A549 (cell line): ENCODE data around the gene RAD51AP2. TPM values are rescaled to one million over a fixed set of nuclear protein-coding genes. Genes with fewer than 3 reads are reported as not detected.

ENCODE experiments used
- ATAC-seq, 2 experiments: fragments of 200-7000 bp in 1 of 2; fragments of >200 bp in 1 of 2; cut with Nextera tagmentation in 1 of 2; cut with Tn5 transposase in 1 of 2; 3 replicates each; pipeline versions ENCODE4 v1.8.0 to v1.9.1; 2018 to 2020; ENCODE audit warnings: mild to moderate bottlenecking in 1 of 2, moderate library complexity in 1 of 2
- CTCF ChIA-PET: fragments of 300-600 bp; sonication (Branson Sonifier 250); formaldehyde crosslinking; extraction: SDS; loops from one replicate; lab custom pipeline; 2021; ENCODE audit warnings: antibody characterized with exemption, inconsistent platforms; lab: Yijun Ruan, JAX
- POLR2A ChIA-PET: fragments of 350-600 bp; formaldehyde crosslinking; extraction: SDS; loops from one replicate; lab custom pipeline; 2021; ENCODE audit warnings: antibody characterized with exemption, inconsistent platforms; lab: Yijun Ruan, JAX
- DNase-seq, 2 experiments: peaks; one replicate each; pipeline versions ENCODE4 v3.0.0 to v3.0.0-alpha.2; 2011 to 2016; ENCODE audit warnings: low read depth in 1 of 2, low spot score in 1 of 2
- FAIRE-seq: peaks from 2 replicates; lab custom pipeline; 2011; peaks lifted over from hg19 to GRCh38; lab: Jason Lieb, UNC
- H3K27ac ChIP-seq, 2 experiments: fragments of >200 bp; sonication (Bioruptor Twin); formaldehyde crosslinking; 3 replicates each; pipeline ENCODE4 v1.5.1; 2016 to 2017
- H3K4me1 ChIP-seq: fragments of >200 bp; sonication (Bioruptor Twin); formaldehyde crosslinking; 3 replicates; pipeline ENCODE4 v1.6.1; 2016
- H3K4me2 ChIP-seq: fragments of >200 bp; sonication (Bioruptor Twin); formaldehyde crosslinking; 3 replicates; pipeline ENCODE4 v1.6.1; 2016
- H3K4me3 ChIP-seq: fragments of >200 bp; sonication (Bioruptor Twin); formaldehyde crosslinking; 3 replicates; pipeline ENCODE4 v1.5.1; 2016
- H3K9me3 ChIP-seq: fragments of >200 bp; sonication (Bioruptor Twin); formaldehyde crosslinking; 3 replicates; pipeline ENCODE4 v1.6.1; 2016
- BCL3 ChIP-seq: fragments of >200 bp; sonication (Bioruptor Twin); formaldehyde crosslinking; IDR thresholded peaks from 3 replicates; pipeline ENCODE4 v1.6.1; 2016
- ELK1 ChIP-seq: fragments of 150-350 bp; IDR thresholded peaks from 2 replicates; pipeline ENCODE4 v1.6.1; 2014; ENCODE audit warnings: low read depth, mild to moderate bottlenecking, low read length
- HES2 ChIP-seq: fragments of >200 bp; sonication (Bioruptor Twin); formaldehyde crosslinking; IDR thresholded peaks from 2 replicates; pipeline ENCODE4 v1.6.1; 2016
- HOXA7 ChIP-seq: fragments of 250-450 bp; sonication (Bioruptor Pico); IDR thresholded peaks from 2 replicates; pipeline ENCODE4 v1.5.0; 2020; ENCODE audit warnings: mild to moderate bottlenecking, moderate library complexity
- JUN ChIP-seq, 2 experiments: fragments of >200 bp; sonication (Bioruptor Twin); formaldehyde crosslinking; IDR thresholded peaks; 2 replicates in 1 of 2; 3 replicates in 1 of 2; pipeline ENCODE4 v1.6.1; 2016 to 2017
- JUNB ChIP-seq: fragments of >200 bp; sonication (Bioruptor Twin); formaldehyde crosslinking; IDR thresholded peaks from 2 replicates; pipeline ENCODE4 v1.6.1; 2016
- KDM1A ChIP-seq: fragments of 200-600 bp; sonication (generic); IDR thresholded peaks from 2 replicates; pipeline ENCODE4 v1.6.1; 2016; ENCODE audit warnings: low read depth, mild to moderate bottlenecking
- MAZ ChIP-seq: fragments of 150-350 bp; IDR thresholded peaks from 2 replicates; pipeline ENCODE4 v1.6.1; 2014; ENCODE audit warnings: antibody characterized with exemption, low read depth, low read length, borderline replicate concordance
- MYC ChIP-seq: IDR thresholded peaks from 2 replicates; pipeline ENCODE4 v1.6.1; 2012; ENCODE audit warnings: mild to moderate bottlenecking, inconsistent platforms, low read length, improper control_type of control experiment, borderline replicate concordance
- NR3C1 ChIP-seq: fragments of >200 bp; sonication (Bioruptor Twin); formaldehyde crosslinking; IDR thresholded peaks from 3 replicates; pipeline ENCODE4 v1.6.1; 2017
- PBX3 ChIP-seq: IDR thresholded peaks from 2 replicates; pipeline ENCODE4 v1.6.1; 2012
- RAD21 ChIP-seq, 2 experiments: fragments of >200 bp in 1 of 2; sonication (Bioruptor Twin) in 1 of 2; formaldehyde crosslinking in 1 of 2; IDR thresholded peaks in 1 of 2; conservative IDR thresholded peaks in 1 of 2; 2 replicates in 1 of 2; 3 replicates in 1 of 2; pipeline ENCODE4 v1.6.1; 2012 to 2018; ENCODE audit warnings: inconsistent platforms in 1 of 2
- RCOR1 ChIP-seq: fragments of 150-350 bp; IDR thresholded peaks from 2 replicates; pipeline ENCODE4 v1.6.1; 2014; ENCODE audit warnings: antibody characterized with exemption, low read length, low read depth
- SMC3 ChIP-seq: fragments of >200 bp; sonication (Bioruptor Twin); formaldehyde crosslinking; IDR thresholded peaks from 3 replicates; pipeline ENCODE4 v1.6.1; 2018; ENCODE audit warnings: inconsistent platforms
- TP53 ChIP-seq: fragments of 250-450 bp; sonication (Bioruptor Pico); IDR thresholded peaks from 2 replicates; pipeline ENCODE4 v1.5.0; 2021; ENCODE audit warnings: mild to moderate bottlenecking, moderate library complexity
- ZFP36 ChIP-seq: fragments of 450-650 bp; IDR thresholded peaks from 2 replicates; pipeline ENCODE4 v1.6.1; 2014; ENCODE audit warnings: borderline replicate concordance; ENCODE audit not compliant: partially characterized antibody
- WGBS: methylation state at CpG from one replicate; pipeline ENCODE4 v1.1.6; 2017; ENCODE audit errors: missing lambda C conversion rate; 5-methylcytosine and 5-hydroxymethylcytosine counted together
- polyA plus RNA-seq, 4 experiments: library from polyadenylated mRNA; depleted of rRNA in 3 of 4; stranded (reverse); fragments of >200 nt; fragmentation: RNase III in 1 of 4; extraction: RNeasy Plus Mini Kit Qiagen cat#74134 plus additional on column Dnase treatment in 1 of 4; gene quantifications; 2 replicates in 3 of 4; 3 replicates in 1 of 4; pipeline ENCODE4 v1.2.3, GENCODE V29; 2011 to 2017
- TF ChIP-seq, protein P1 (sequence below): fragments of >200 bp; sonication (Bioruptor Twin); formaldehyde crosslinking; IDR thresholded peaks from 3 replicates; pipeline ENCODE4 v1.5.1; 2016
- TF ChIP-seq, protein P2 (sequence below): fragments of 250-450 bp; sonication (Bioruptor Pico); IDR thresholded peaks from 2 replicates; pipeline ENCODE4 v1.5.0; 2020; ENCODE audit warnings: low read depth, mild to moderate bottlenecking, moderate library complexity
- TF ChIP-seq, protein P3 (sequence below): IDR thresholded peaks from 2 replicates; pipeline ENCODE4 v1.6.1; 2012; ENCODE audit warnings: low read depth, borderline replicate concordance

Gene RAD51AP2
- polyA plus RNA-seq, 2 of the 4 experiments (the other 2 are of a cell fraction) = not detected

- DNase-seq (no peak), FAIRE-seq (no peak)
- CTCF ChIA-PET = no interaction called here
- Histone ChIP-seq H3K27ac (no peak overlapping the region), H3K4me3 (no peak overlapping the region), H3K9me3 (no peaks in the 10 kb centered on the region)
- 46% methylated on average over 3 of the region's 3 CpGs for WGBS
- no peak for TF ChIP-seq HES2
- TF ChIP-seq ZFP36 = no peak
- TF ChIP-seq, protein P1, sequence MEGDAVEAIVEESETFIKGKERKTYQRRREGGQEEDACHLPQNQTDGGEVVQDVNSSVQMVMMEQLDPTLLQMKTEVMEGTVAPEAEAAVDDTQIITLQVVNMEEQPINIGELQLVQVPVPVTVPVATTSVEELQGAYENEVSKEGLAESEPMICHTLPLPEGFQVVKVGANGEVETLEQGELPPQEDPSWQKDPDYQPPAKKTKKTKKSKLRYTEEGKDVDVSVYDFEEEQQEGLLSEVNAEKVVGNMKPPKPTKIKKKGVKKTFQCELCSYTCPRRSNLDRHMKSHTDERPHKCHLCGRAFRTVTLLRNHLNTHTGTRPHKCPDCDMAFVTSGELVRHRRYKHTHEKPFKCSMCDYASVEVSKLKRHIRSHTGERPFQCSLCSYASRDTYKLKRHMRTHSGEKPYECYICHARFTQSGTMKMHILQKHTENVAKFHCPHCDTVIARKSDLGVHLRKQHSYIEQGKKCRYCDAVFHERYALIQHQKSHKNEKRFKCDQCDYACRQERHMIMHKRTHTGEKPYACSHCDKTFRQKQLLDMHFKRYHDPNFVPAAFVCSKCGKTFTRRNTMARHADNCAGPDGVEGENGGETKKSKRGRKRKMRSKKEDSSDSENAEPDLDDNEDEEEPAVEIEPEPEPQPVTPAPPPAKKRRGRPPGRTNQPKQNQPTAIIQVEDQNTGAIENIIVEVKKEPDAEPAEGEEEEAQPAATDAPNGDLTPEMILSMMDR = no peak
- no peak for TF ChIP-seq KDM1A
- TF ChIP-seq JUN (IDR thresholded peaks at IDR 0.05) = no peak
- TF ChIP-seq HOXA7 (CRISPR knock-in tag) = no peak
- TF ChIP-seq TP53 = no peak
- no peak for TF ChIP-seq BCL3
- no peak for TF ChIP-seq ELK1
- no peak for TF ChIP-seq JUNB
- no peak for TF ChIP-seq MAZ
- no peak for TF ChIP-seq RAD21 (conservative IDR thresholded peaks at IDR 0.05 in 1 of 2, IDR thresholded peaks at IDR 0.05 in 1 of 2)
- TF ChIP-seq, protein P2, sequence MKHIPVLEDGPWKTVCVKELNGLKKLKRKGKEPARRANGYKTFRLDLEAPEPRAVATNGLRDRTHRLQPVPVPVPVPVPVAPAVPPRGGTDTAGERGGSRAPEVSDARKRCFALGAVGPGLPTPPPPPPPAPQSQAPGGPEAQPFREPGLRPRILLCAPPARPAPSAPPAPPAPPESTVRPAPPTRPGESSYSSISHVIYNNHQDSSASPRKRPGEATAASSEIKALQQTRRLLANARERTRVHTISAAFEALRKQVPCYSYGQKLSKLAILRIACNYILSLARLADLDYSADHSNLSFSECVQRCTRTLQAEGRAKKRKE (CRISPR knock-in tag) = no peak
- no peak for TF ChIP-seq NR3C1
- TF ChIP-seq, protein P3, sequence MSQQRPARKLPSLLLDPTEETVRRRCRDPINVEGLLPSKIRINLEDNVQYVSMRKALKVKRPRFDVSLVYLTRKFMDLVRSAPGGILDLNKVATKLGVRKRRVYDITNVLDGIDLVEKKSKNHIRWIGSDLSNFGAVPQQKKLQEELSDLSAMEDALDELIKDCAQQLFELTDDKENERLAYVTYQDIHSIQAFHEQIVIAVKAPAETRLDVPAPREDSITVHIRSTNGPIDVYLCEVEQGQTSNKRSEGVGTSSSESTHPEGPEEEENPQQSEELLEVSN = no peak
- no peak for TF ChIP-seq RCOR1
- no peak for TF ChIP-seq MYC
- TF ChIP-seq SMC3 = no peak
- TF ChIP-seq, all 56 proteins: peak for 0
- Histone ChIP-seq H3K4me1 (no peaks in the 10 kb centered on the region), H3K4me2 (no peak overlapping the region)
- POLR2A ChIA-PET = no interaction called here
- ATAC-seq = no peak
These were observed 40.6 kb upstream of the RAD51AP2 start for GRCh38 chr2:17558878-17559277.

DNA sequence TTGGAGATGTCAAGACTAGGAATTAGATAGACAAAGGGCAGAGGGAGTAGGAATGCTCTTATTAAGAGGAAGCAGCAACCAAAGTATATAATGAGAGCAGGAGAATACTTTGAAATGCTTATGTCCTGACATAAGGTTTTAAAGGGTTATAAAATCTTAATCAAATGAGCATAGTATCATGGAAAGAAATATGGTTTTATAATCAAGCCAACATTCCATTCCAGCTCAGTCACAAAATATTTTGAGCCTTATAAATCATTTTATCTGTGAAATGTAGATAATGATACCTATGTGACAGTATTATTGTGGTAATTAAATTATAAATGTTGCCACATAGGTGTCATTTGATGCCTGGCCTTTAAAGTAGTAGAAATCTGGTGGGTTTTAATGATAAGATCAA is 39.8 kb upstream of the RAD51AP2 start:
- ATAC-seq (no peak), DNase-seq (no peak), FAIRE-seq (no peak)
- ChIA-PET CTCF (no interaction called here), POLR2A (no interaction called here)
- TF ChIP-seq PBX3 = no peak
- Histone ChIP-seq H3K4me3 (no peak overlapping the region), H3K4me2 (no peak overlapping the region), H3K4me1 (no peaks in the 10 kb centered on the region), H3K27ac (no peak overlapping the region), H3K9me3 (no peaks in the 10 kb centered on the region)
